HepG2 (cell line): ENCODE data around the gene STX10. TPM values are rescaled to one million over a fixed set of nuclear protein-coding genes. Genes with fewer than 3 reads are reported as not detected.

Source experiments
- FIP1L1 ChIP-seq: fragments of 200-400 bp; formaldehyde crosslinking; IDR thresholded peaks from 2 replicates; pipeline ENCODE4 v1.6.1; 2018; ENCODE audit warnings: low read depth, mild to moderate bottlenecking, low read length, moderate library complexity, borderline replicate concordance; ENCODE audit not compliant: insufficient read depth
- KLF16 ChIP-seq, 2 experiments: sonication (generic) in 1 of 2; formaldehyde crosslinking in 1 of 2; IDR thresholded peaks; 2 replicates each; pipeline versions ENCODE4 v1.6.1 to v1.8.0; 2016 to 2023; ENCODE audit warnings: missing genetic modification reagents in 2 of 2, missing compliant biosample characterization in 1 of 2
- MED1 ChIP-seq: sonication (generic); formaldehyde crosslinking; IDR thresholded peaks from 2 replicates; pipeline ENCODE4 v1.4.0; 2020; ENCODE audit warnings: missing genetic modification reagents
- MYNN ChIP-seq: sonication (generic); formaldehyde crosslinking; IDR thresholded peaks from 2 replicates; pipeline ENCODE4 v1.4.0; 2020; ENCODE audit warnings: mild to moderate bottlenecking, low read depth, missing genetic modification reagents
- NR2C2 ChIP-seq: sonication (generic); formaldehyde crosslinking; IDR thresholded peaks from 2 replicates; pipeline ENCODE4 v1.4.0; 2020; ENCODE audit warnings: missing genetic modification reagents, mild to moderate bottlenecking, moderate library complexity, borderline replicate concordance
- NRL ChIP-seq: sonication (generic); formaldehyde crosslinking; IDR thresholded peaks from 2 replicates; pipeline ENCODE4 v1.5.0; 2020; ENCODE audit warnings: missing genetic modification reagents, mild to moderate bottlenecking, moderate library complexity, borderline replicate concordance
- POLR2AphosphoS2 ChIP-seq: IDR thresholded peaks from 2 replicates; pipeline ENCODE4 v1.6.1; 2011; ENCODE audit warnings: low read depth, low read length, improper control_type of control experiment
- REXO4 ChIP-seq: sonication (generic); formaldehyde crosslinking; IDR thresholded peaks from 2 replicates; pipeline ENCODE4 v1.8.0; 2022; ENCODE audit warnings: missing genetic modification reagents, mild to moderate bottlenecking, borderline replicate concordance
- SALL1 ChIP-seq: sonication (generic); formaldehyde crosslinking; IDR thresholded peaks from 2 replicates; pipeline ENCODE4 v1.8.0; 2022; ENCODE audit warnings: mild to moderate bottlenecking, missing genetic modification reagents
- SPEN ChIP-seq: sonication (generic); formaldehyde crosslinking; IDR thresholded peaks from 2 replicates; pipeline ENCODE4 v1.5.1; 2020; ENCODE audit warnings: low read depth, mild to moderate bottlenecking, missing genetic modification reagents
- TEAD3 ChIP-seq: optimal IDR thresholded peaks from 2 replicates; pipeline ENCODE3; 2016; ENCODE audit warnings: borderline replicate concordance
- ZKSCAN1 ChIP-seq: fragments of 150-350 bp; IDR thresholded peaks from 2 replicates; pipeline ENCODE4 v1.6.1; 2014; ENCODE audit warnings: low read length
- ZNF124 ChIP-seq: sonication (generic); formaldehyde crosslinking; IDR thresholded peaks from 2 replicates; pipeline ENCODE4 v1.4.0; 2020; ENCODE audit warnings: missing genetic modification reagents
- ZNF549 ChIP-seq: sonication (generic); formaldehyde crosslinking; IDR thresholded peaks from 2 replicates; pipeline ENCODE4 v1.5.0; 2020; ENCODE audit warnings: missing genetic modification reagents
- ZNF570 ChIP-seq: sonication (generic); formaldehyde crosslinking; IDR thresholded peaks from 2 replicates; pipeline ENCODE4 v1.4.0; 2020; ENCODE audit warnings: mild to moderate bottlenecking, missing genetic modification reagents, borderline replicate concordance
- ZNF589 ChIP-seq: sonication (generic); formaldehyde crosslinking; conservative IDR thresholded peaks from 2 replicates; pipeline ENCODE4 v1.8.0; 2022; ENCODE audit warnings: mild to moderate bottlenecking, moderate library complexity, missing genetic modification reagents
- ZNF619 ChIP-seq: sonication (generic); formaldehyde crosslinking; IDR thresholded peaks from 2 replicates; pipeline ENCODE4 v1.4.0; 2020; ENCODE audit warnings: mild to moderate bottlenecking, missing genetic modification reagents
- ZNF781 ChIP-seq: sonication (generic); formaldehyde crosslinking; IDR thresholded peaks from 2 replicates; pipeline ENCODE4 v1.5.1; 2020; ENCODE audit warnings: borderline replicate concordance, mild to moderate bottlenecking, missing genetic modification reagents; ENCODE audit errors: not compliant biosample characterization
- ZNF879 ChIP-seq: sonication (generic); formaldehyde crosslinking; IDR thresholded peaks from 2 replicates; pipeline ENCODE4 v1.8.1; 2023; ENCODE audit warnings: missing genetic modification reagents
- polyA plus RNA-seq, 8 experiments: library from polyadenylated mRNA; depleted of rRNA in 3 of 8; stranded (reverse) in 7 of 8; unstranded in 1 of 8; fragments of >200 nt; fragmentation: Illumina TruSeq in 4 of 8; extraction: Trizol in 4 of 8; gene quantifications; 2 replicates each; pipeline versions ENCODE4 v1.2.1 to v1.2.3, GENCODE V29; 2011 to 2016; ENCODE audit warnings: low read depth in 4 of 8, missing spikeins in 1 of 8, mixed read lengths in 1 of 8; ENCODE audit not compliant: insufficient read depth in 1 of 8
- total RNA-seq, 5 experiments: library from RNA; depleted of rRNA; stranded (reverse); fragments of >200 nt; fragmentation: Illumina TruSeq; extraction: Trizol; gene quantifications; 2 replicates each; pipeline ENCODE4 v1.2.3, GENCODE V29; 2016; ENCODE audit warnings: low read depth in 1 of 5
- TF ChIP-seq, protein P1 (sequence below): sonication (generic); formaldehyde crosslinking; IDR thresholded peaks from 2 replicates; pipeline ENCODE4 v1.4.0; 2020; ENCODE audit warnings: missing genetic modification reagents, borderline replicate concordance
- TF ChIP-seq, protein P2 (sequence below): sonication (generic); formaldehyde crosslinking; IDR thresholded peaks from 2 replicates; pipeline ENCODE4 v1.5.0; 2020; ENCODE audit warnings: mild to moderate bottlenecking, missing genetic modification reagents
- TF ChIP-seq, protein P3 (sequence below): sonication (generic); formaldehyde crosslinking; IDR thresholded peaks from 2 replicates; pipeline ENCODE4 v1.5.0; 2020; ENCODE audit warnings: mild to moderate bottlenecking, missing genetic modification reagents, moderate library complexity
- TF ChIP-seq, protein P4 (sequence below): IDR thresholded peaks from 2 replicates; pipeline ENCODE4 v1.6.1; 2012; ENCODE audit warnings: inconsistent platforms

The STX10 gene
- total and polyA plus RNA-seq, 2 of the 13 experiments (the other 11 are each of a cell fraction or from before 2014, with no cell fraction given) = 47.9 to 66.4 TPM

DNA sequence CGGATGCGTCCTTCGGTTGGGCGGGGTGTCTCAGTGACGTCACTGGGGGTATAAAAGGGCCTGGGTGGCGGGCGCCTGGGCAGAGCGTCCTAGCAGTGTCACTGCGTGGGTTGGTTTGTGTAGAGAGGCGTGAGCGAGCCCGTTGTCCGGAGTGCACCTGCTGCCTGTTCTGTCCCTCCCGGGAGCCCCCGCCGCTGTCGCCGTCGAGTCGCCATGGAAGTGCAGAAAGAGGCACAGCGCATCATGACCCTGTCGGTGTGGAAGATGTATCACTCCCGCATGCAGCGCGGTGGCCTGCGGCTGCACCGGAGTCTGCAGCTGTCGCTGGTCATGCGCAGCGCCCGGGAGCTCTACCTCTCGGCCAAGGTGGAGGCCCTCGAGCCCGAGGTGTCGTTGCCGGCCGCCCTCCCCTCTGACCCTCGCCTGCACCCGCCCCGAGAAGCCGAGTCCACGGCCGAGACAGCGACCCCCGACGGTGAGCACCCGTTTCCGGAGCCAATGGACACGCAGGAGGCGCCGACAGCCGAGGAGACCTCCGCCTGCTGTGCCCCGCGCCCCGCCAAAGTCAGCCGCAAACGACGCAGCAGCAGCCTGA lies 2.9 kb upstream of the STX10 start (continued):
- TF ChIP-seq, protein P1, sequence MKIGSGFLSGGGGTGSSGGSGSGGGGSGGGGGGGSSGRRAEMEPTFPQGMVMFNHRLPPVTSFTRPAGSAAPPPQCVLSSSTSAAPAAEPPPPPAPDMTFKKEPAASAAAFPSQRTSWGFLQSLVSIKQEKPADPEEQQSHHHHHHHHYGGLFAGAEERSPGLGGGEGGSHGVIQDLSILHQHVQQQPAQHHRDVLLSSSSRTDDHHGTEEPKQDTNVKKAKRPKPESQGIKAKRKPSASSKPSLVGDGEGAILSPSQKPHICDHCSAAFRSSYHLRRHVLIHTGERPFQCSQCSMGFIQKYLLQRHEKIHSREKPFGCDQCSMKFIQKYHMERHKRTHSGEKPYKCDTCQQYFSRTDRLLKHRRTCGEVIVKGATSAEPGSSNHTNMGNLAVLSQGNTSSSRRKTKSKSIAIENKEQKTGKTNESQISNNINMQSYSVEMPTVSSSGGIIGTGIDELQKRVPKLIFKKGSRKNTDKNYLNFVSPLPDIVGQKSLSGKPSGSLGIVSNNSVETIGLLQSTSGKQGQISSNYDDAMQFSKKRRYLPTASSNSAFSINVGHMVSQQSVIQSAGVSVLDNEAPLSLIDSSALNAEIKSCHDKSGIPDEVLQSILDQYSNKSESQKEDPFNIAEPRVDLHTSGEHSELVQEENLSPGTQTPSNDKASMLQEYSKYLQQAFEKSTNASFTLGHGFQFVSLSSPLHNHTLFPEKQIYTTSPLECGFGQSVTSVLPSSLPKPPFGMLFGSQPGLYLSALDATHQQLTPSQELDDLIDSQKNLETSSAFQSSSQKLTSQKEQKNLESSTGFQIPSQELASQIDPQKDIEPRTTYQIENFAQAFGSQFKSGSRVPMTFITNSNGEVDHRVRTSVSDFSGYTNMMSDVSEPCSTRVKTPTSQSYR = no peak
- TF ChIP-seq ZNF570 = no peak
- TF ChIP-seq, protein P2, sequence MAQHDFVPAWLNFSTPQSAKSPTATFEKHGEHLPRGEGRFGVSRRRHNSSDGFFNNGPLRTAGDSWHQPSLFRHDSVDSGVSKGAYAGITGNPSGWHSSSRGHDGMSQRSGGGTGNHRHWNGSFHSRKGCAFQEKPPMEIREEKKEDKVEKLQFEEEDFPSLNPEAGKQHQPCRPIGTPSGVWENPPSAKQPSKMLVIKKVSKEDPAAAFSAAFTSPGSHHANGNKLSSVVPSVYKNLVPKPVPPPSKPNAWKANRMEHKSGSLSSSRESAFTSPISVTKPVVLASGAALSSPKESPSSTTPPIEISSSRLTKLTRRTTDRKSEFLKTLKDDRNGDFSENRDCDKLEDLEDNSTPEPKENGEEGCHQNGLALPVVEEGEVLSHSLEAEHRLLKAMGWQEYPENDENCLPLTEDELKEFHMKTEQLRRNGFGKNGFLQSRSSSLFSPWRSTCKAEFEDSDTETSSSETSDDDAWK (CRISPR knock-in tag) = no peak
- no peak for TF ChIP-seq REXO4 (CRISPR knock-in tag)
- TF ChIP-seq ZNF124 (CRISPR knock-in tag) = no peak; the same call in 1 of the 2 replicates
- TF ChIP-seq SALL1 (CRISPR knock-in tag) = peak; percentile 75
- peak; percentile 35; the same call in 1 of the 2 replicates for TF ChIP-seq SPEN
- peak; percentile 97; the same call in 1 of the 2 replicates for TF ChIP-seq POLR2AphosphoS2
- no peak for TF ChIP-seq ZNF549 (CRISPR knock-in tag)
- peak in 1 of 2 experiments; percentile 88; a peak in 2 of 4 replicates for TF ChIP-seq KLF16 (CRISPR knock-in tag; IDR thresholded peaks at IDR 0.05)
- TF ChIP-seq, protein P3, sequence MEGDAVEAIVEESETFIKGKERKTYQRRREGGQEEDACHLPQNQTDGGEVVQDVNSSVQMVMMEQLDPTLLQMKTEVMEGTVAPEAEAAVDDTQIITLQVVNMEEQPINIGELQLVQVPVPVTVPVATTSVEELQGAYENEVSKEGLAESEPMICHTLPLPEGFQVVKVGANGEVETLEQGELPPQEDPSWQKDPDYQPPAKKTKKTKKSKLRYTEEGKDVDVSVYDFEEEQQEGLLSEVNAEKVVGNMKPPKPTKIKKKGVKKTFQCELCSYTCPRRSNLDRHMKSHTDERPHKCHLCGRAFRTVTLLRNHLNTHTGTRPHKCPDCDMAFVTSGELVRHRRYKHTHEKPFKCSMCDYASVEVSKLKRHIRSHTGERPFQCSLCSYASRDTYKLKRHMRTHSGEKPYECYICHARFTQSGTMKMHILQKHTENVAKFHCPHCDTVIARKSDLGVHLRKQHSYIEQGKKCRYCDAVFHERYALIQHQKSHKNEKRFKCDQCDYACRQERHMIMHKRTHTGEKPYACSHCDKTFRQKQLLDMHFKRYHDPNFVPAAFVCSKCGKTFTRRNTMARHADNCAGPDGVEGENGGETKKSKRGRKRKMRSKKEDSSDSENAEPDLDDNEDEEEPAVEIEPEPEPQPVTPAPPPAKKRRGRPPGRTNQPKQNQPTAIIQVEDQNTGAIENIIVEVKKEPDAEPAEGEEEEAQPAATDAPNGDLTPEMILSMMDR = no peak; the same call in 1 of the 2 replicates
- TF ChIP-seq ZNF879 (CRISPR knock-in tag) = no peak
- no peak; the same call in 1 of the 2 replicates for TF ChIP-seq NR2C2 (CRISPR knock-in tag)
- no peak for TF ChIP-seq ZKSCAN1
- TF ChIP-seq MYNN (CRISPR knock-in tag) = no peak
- TF ChIP-seq ZNF619 (CRISPR knock-in tag) = peak; percentile 69; the same call in 1 of the 2 replicates
- no peak for TF ChIP-seq ZNF781 (CRISPR knock-in tag)
- TF ChIP-seq, protein P4, sequence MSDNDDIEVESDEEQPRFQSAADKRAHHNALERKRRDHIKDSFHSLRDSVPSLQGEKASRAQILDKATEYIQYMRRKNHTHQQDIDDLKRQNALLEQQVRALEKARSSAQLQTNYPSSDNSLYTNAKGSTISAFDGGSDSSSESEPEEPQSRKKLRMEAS = no peak; the same call in 1 of the 2 replicates
- TF ChIP-seq TEAD3 (CRISPR knock-in tag) = no peak
- TF ChIP-seq FIP1L1 = no peak
- peak; percentile 78 for TF ChIP-seq MED1 (CRISPR knock-in tag)
- TF ChIP-seq NRL (CRISPR knock-in tag) = no peak
- peak; percentile 81; the same call in 1 of the 2 replicates for TF ChIP-seq ZNF589 (CRISPR knock-in tag)
